H1 (cell line): Measurements from ENCODE around the gene UBE2F. TPM values are rescaled to one million over a fixed set of nuclear protein-coding genes. Genes with fewer than 3 reads are reported as not detected.

Experiments used
- CBX8 ChIP-seq: fragments of 300-800, 300-1000 bp; sonication (generic); IDR thresholded peaks from 2 replicates; pipeline ENCODE4 v1.7.1; 2016; ENCODE audit warnings: low read depth, low read length, borderline replicate concordance
- HDAC6 ChIP-seq: IDR thresholded peaks from one replicate; pipeline ENCODE4 v1.7.1; 2012; ENCODE audit warnings: low read depth, mild to moderate bottlenecking, inconsistent platforms, low read length, moderate library complexity
- JUN ChIP-seq: IDR thresholded peaks from 2 replicates; pipeline ENCODE4 v1.6.1; 2011; ENCODE audit warnings: low read depth, mild to moderate bottlenecking, improper control_type of control experiment, low read length
- KDM1A ChIP-seq: fragments of 200-600, 300-600 bp; sonication (generic); IDR thresholded peaks from 2 replicates; pipeline ENCODE4 v1.7.1; 2016; ENCODE audit warnings: mild to moderate bottlenecking, low read length, borderline replicate concordance
- SAP30 ChIP-seq: fragments of 300-600 bp; sonication (generic); IDR thresholded peaks from 2 replicates; pipeline ENCODE4 v1.7.1; 2012; ENCODE audit warnings: low read length, moderate library complexity, mild to moderate bottlenecking, inconsistent platforms; ENCODE audit not compliant: insufficient read depth, insufficient replicate concordance
- polyA plus RNA-seq, 7 experiments: library from polyadenylated mRNA; depleted of rRNA in 3 of 7; stranded (reverse) in 5 of 7; unstranded in 2 of 7; fragments of >200 nt in 5 of 7; fragments of 200-250 nt in 2 of 7; gene quantifications; 1 replicate in 5 of 7; 2 replicates in 1 of 7; 4 replicates in 1 of 7; pipeline versions ENCODE4 v1.2.1 to v1.2.3, GENCODE V29; 2011 to 2013; ENCODE audit warnings: missing spikeins in 2 of 7, mixed read lengths in 2 of 7
- total RNA-seq: library from RNA; stranded (reverse); fragmentation: NEBNext Ultra II Directional; extraction: Animal tissue kit (Norgen Biotek cat#: 25700); gene quantifications from 2 replicates; pipeline ENCODE4 v1.2.1, GENCODE V29; 2021
- TF ChIP-seq, protein P1 (sequence below): fragments of 300-600 bp; sonication (generic); IDR thresholded peaks from 2 replicates; pipeline ENCODE4 v1.7.1; 2012; ENCODE audit warnings: low read length, moderate library complexity, mild to moderate bottlenecking, inconsistent platforms; ENCODE audit not compliant: insufficient replicate concordance

The UBE2F gene
- total and polyA plus RNA-seq, 2 of the 8 experiments (the other 6 are each of a cell fraction or from before 2014, with no cell fraction given) = 43.3 to 59.8 TPM

DNA sequence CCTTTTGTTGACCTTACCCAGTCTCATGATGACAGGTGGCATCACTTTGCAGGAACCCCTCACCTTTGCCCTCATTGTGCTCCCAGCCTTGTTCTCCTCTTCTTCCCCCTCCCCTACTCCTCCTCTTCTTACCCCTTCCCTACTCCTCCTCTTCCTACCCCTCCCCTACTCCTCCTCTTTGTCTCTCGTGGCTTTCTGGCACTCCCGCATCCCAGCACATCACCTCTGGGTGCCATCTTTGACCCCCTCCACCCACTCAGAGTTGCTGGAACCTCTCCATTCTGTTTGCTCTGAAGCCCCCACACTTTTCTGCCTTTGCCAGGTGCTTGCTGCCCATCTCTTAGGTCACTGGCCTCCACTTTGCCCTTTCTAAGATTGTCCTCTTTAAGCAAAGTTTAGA is 17.1 kb downstream of the UBE2F start (continued):
- TF ChIP-seq, protein P1, sequence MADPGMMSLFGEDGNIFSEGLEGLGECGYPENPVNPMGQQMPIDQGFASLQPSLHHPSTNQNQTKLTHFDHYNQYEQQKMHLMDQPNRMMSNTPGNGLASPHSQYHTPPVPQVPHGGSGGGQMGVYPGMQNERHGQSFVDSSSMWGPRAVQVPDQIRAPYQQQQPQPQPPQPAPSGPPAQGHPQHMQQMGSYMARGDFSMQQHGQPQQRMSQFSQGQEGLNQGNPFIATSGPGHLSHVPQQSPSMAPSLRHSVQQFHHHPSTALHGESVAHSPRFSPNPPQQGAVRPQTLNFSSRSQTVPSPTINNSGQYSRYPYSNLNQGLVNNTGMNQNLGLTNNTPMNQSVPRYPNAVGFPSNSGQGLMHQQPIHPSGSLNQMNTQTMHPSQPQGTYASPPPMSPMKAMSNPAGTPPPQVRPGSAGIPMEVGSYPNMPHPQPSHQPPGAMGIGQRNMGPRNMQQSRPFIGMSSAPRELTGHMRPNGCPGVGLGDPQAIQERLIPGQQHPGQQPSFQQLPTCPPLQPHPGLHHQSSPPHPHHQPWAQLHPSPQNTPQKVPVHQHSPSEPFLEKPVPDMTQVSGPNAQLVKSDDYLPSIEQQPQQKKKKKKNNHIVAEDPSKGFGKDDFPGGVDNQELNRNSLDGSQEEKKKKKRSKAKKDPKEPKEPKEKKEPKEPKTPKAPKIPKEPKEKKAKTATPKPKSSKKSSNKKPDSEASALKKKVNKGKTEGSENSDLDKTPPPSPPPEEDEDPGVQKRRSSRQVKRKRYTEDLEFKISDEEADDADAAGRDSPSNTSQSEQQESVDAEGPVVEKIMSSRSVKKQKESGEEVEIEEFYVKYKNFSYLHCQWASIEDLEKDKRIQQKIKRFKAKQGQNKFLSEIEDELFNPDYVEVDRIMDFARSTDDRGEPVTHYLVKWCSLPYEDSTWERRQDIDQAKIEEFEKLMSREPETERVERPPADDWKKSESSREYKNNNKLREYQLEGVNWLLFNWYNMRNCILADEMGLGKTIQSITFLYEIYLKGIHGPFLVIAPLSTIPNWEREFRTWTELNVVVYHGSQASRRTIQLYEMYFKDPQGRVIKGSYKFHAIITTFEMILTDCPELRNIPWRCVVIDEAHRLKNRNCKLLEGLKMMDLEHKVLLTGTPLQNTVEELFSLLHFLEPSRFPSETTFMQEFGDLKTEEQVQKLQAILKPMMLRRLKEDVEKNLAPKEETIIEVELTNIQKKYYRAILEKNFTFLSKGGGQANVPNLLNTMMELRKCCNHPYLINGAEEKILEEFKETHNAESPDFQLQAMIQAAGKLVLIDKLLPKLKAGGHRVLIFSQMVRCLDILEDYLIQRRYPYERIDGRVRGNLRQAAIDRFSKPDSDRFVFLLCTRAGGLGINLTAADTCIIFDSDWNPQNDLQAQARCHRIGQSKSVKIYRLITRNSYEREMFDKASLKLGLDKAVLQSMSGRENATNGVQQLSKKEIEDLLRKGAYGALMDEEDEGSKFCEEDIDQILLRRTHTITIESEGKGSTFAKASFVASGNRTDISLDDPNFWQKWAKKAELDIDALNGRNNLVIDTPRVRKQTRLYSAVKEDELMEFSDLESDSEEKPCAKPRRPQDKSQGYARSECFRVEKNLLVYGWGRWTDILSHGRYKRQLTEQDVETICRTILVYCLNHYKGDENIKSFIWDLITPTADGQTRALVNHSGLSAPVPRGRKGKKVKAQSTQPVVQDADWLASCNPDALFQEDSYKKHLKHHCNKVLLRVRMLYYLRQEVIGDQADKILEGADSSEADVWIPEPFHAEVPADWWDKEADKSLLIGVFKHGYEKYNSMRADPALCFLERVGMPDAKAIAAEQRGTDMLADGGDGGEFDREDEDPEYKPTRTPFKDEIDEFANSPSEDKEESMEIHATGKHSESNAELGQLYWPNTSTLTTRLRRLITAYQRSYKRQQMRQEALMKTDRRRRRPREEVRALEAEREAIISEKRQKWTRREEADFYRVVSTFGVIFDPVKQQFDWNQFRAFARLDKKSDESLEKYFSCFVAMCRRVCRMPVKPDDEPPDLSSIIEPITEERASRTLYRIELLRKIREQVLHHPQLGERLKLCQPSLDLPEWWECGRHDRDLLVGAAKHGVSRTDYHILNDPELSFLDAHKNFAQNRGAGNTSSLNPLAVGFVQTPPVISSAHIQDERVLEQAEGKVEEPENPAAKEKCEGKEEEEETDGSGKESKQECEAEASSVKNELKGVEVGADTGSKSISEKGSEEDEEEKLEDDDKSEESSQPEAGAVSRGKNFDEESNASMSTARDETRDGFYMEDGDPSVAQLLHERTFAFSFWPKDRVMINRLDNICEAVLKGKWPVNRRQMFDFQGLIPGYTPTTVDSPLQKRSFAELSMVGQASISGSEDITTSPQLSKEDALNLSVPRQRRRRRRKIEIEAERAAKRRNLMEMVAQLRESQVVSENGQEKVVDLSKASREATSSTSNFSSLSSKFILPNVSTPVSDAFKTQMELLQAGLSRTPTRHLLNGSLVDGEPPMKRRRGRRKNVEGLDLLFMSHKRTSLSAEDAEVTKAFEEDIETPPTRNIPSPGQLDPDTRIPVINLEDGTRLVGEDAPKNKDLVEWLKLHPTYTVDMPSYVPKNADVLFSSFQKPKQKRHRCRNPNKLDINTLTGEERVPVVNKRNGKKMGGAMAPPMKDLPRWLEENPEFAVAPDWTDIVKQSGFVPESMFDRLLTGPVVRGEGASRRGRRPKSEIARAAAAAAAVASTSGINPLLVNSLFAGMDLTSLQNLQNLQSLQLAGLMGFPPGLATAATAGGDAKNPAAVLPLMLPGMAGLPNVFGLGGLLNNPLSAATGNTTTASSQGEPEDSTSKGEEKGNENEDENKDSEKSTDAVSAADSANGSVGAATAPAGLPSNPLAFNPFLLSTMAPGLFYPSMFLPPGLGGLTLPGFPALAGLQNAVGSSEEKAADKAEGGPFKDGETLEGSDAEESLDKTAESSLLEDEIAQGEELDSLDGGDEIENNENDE = no peak
- TF ChIP-seq KDM1A (no peak), HDAC6 (no peak), CBX8 (no peak), SAP30 (no peak), JUN (no peak)
